ENCODE measurements around the gene CLSTN1. TPM values are rescaled to one million over a fixed set of nuclear protein-coding genes. Genes with fewer than 3 reads are reported as not detected.

Gene CLSTN1
- total RNA-seq, 1 experiment from 2014 or later: 119 TPM

GRCh38 chr1:9822490-9822889 lies 1.3 kb downstream of the CLSTN1 start:
- DNase-seq (ENCODE audit: low spot score) (no peak), ATAC-seq (no peak)
- CTCF ChIA-PET: no interaction called here
- no peaks in the 10 kb centered on the region for H3K9me3 Mint-ChIP-seq
- TF ChIP-seq ZBTB21 (CRISPR knock-in tag; IDR thresholded peaks at IDR 0.05; ENCODE audit: borderline replicate concordance): no peak
- no peak for TF ChIP-seq ZNF532 (CRISPR knock-in tag; IDR thresholded peaks at IDR 0.05; ENCODE audit: borderline replicate concordance)
- no peak for TF ChIP-seq AR (CRISPR knock-in tag; IDR thresholded peaks at IDR 0.05)
- TF ChIP-seq SP1 (CRISPR knock-in tag; conservative IDR thresholded peaks at IDR 0.05): no peak
- no peak for TF ChIP-seq USF1 (CRISPR knock-in tag; IDR thresholded peaks at IDR 0.05)
- TF ChIP-seq CTCF (IDR thresholded peaks at IDR 0.05): no peak
- TF ChIP-seq GRHL2 (CRISPR knock-in tag; IDR thresholded peaks at IDR 0.05; ENCODE audit: insufficient replicate concordance, severe bottlenecking): no peak
- TF ChIP-seq ATF1 (CRISPR knock-in tag; IDR thresholded peaks at IDR 0.05): no peak
- TF ChIP-seq CDX4 (CRISPR knock-in tag; IDR thresholded peaks at IDR 0.05; ENCODE audit: borderline replicate concordance): no peak
- no peak for TF ChIP-seq ZNF416 (CRISPR knock-in tag; IDR thresholded peaks at IDR 0.05)
- TF ChIP-seq ZNF121 (CRISPR knock-in tag; IDR thresholded peaks at IDR 0.05): no peak
- TF ChIP-seq ARID4B (CRISPR knock-in tag; IDR thresholded peaks at IDR 0.05; ENCODE audit: borderline replicate concordance): no peak
- no peak for TF ChIP-seq ZNF423 (CRISPR knock-in tag; IDR thresholded peaks at IDR 0.05)
- TF ChIP-seq ZNF138 (CRISPR knock-in tag; conservative IDR thresholded peaks at IDR 0.05): no peak
- no peaks in the 10 kb centered on the region for H3K36me3 Mint-ChIP-seq
- POLR2A ChIA-PET: no interaction called here
- peaks cover 49% of the 10 kb centered on the region for H3K4me1 Mint-ChIP-seq
- peaks cover 35% of the 10 kb centered on the region for H3K27me3 Mint-ChIP-seq (ENCODE audit: low read depth)
- H3K4me3 Mint-ChIP-seq: peak overlapping the region; percentile 94
- H3K27ac Mint-ChIP-seq: peak overlapping the region; percentile 68; the same call in 1 of the 2 replicates
